Gastroesophageal sphincter (tissue), 4 donors: ENCODE data around the gene GADD45B. TPM values are rescaled to one million over a fixed set of nuclear protein-coding genes. Genes with fewer than 3 reads are reported as not detected.
"Not testable (repeated sequence)": the region's sequence is repeated elsewhere in the genome, so short reads cannot be mapped to it uniquely, and the experiment has no call there.

ENCODE experiments used
- ATAC-seq: fragments of 150-250 bp; one replicate; pipeline ENCODE4 v1.9.1; 2016; ENCODE audit warnings: mild to moderate bottlenecking, moderate library complexity
- H3K27ac ChIP-seq, 4 donors: fragments of 200-600 bp; sonication (generic) in 3 of 4; 1 replicate in 3 of 4; 2 replicates in 1 of 4; pipeline ENCODE4 v1.5.1; 2016 to 2019
- H3K27me3 ChIP-seq: fragments of 200-600 bp; sonication (generic); one replicate; pipeline ENCODE4 v1.5.1; 2019
- H3K36me3 ChIP-seq, 2 donors: fragments of 200-600 bp; sonication (generic); one replicate each; pipeline ENCODE4 v1.5.1; 2019; ENCODE audit warnings: control low read depth in 1 of 2
- H3K4me1 ChIP-seq, 3 donors: fragments of 200-600 bp; sonication (generic); 1 replicate in 2 of 3; 2 replicates in 1 of 3; pipeline ENCODE4 v1.5.1; 2016 to 2019; ENCODE audit warnings: control low read depth in 2 of 3
- H3K4me3 ChIP-seq, 2 donors: fragments of 200-600 bp; sonication (generic); one replicate each; pipeline ENCODE4 v1.5.1; 2019; ENCODE audit warnings: mild to moderate bottlenecking in 1 of 2, moderate library complexity in 1 of 2
- H3K9me3 ChIP-seq, 3 donors: fragments of 200-600 bp; sonication (generic); one replicate each; pipeline ENCODE4 v1.5.1; 2017 to 2019; ENCODE audit warnings: control low read depth in 2 of 3
- CTCF ChIP-seq, 4 experiments: fragments of 200-600 bp in 2 of 4; fragments of 450-650 bp in 2 of 4; sonication (generic) in 1 of 4; IDR thresholded peaks; one replicate each; pipeline ENCODE4 v1.5.1; 2017 to 2019; ENCODE audit warnings: antibody characterized with exemption in 4 of 4, mild to moderate bottlenecking in 2 of 4, moderate library complexity in 2 of 4
- EP300 ChIP-seq: sonication (generic); formaldehyde crosslinking; IDR thresholded peaks from one replicate; pipeline ENCODE4 v1.6.1; 2017; ENCODE audit warnings: antibody characterized with exemption, mild to moderate bottlenecking
- POLR2A ChIP-seq, 2 donors: fragments of 450-650 bp; IDR thresholded peaks; one replicate each; pipeline ENCODE4 v1.6.1; 2017; ENCODE audit warnings: antibody characterized with exemption in 2 of 2, mild to moderate bottlenecking in 2 of 2, moderate library complexity in 1 of 2
- POLR2AphosphoS5 ChIP-seq: sonication (generic); formaldehyde crosslinking; IDR thresholded peaks from one replicate; pipeline ENCODE4 v1.6.1; 2017; ENCODE audit warnings: antibody characterized with exemption
- whole genome bisulfite sequencing, 2 donors: methylation state at CpG; one replicate each; pipeline ENCODE4 v1.1.5; 2018; ENCODE audit warnings: low coverage in 1 of 2; 5-methylcytosine and 5-hydroxymethylcytosine counted together
- total RNA-seq, 4 donors: library from RNA; depleted of rRNA; stranded (reverse); fragments of >200 nt; gene quantifications; one replicate each; pipeline ENCODE4 v1.1.0, GENCODE V29; 2016

The GADD45B gene
- total RNA-seq, 4 donors from 2014 or later: 69.9 to 374 (median 88.7) TPM

GRCh38 chr19:2488942-2489731 is 13.2 kb downstream of the GADD45B start:
- peak; percentile 76 for ATAC-seq
- Histone ChIP-seq H3K27me3 (no peaks in the 10 kb centered on the region), H3K27ac (peak overlapping the region in 3 of 4 donors; percentile 63 to 88 (median 79)), H3K4me1 (peaks cover 0 to 44% (median 34%) of the 10 kb centered on the region in 3 donors), H3K4me3 (peak overlapping the region; percentile 28 to 63), H3K9me3 (no peaks in the 10 kb centered on the region), H3K36me3 (no peaks in the 10 kb centered on the region)
- WGBS, 2 donors: 50 to 51% methylated on average over 1 to 2 of the region's 78 CpGs
- TF ChIP-seq CTCF (IDR thresholded peaks at IDR 0.05): peak in 1 of 4 experiments; percentile 28
- TF ChIP-seq POLR2A (IDR thresholded peaks at IDR 0.05): no peak
- no peak for TF ChIP-seq POLR2AphosphoS5
- TF ChIP-seq EP300: no peak

- H3K4me1 ChIP-seq: peaks cover 0 to 60% (median 44%) of the 10 kb centered on the region in 3 donors
- no peaks in the 10 kb centered on the region for H3K27me3 ChIP-seq
- ATAC-seq: no peak
- no peak overlapping the region for H3K27ac ChIP-seq
- H3K36me3 ChIP-seq: no peaks in the 10 kb centered on the region
- 64% methylated on average over 4 of the region's 7 CpGs; no CpG with 5 or more reads in 1 of the 2 donors for WGBS, 2 donors
- H3K9me3 ChIP-seq: no peaks in the 10 kb centered on the region
- TF ChIP-seq POLR2AphosphoS5 (no peak), EP300 (no peak), POLR2A (IDR thresholded peaks at IDR 0.05) (no peak), CTCF (IDR thresholded peaks at IDR 0.05) (no peak)
- no peak overlapping the region for H3K4me3 ChIP-seq
Observed at GRCh38 chr19:2490659-2491058, 14.7 kb downstream of the GADD45B start.

GRCh38 chr19:2491130-2491801 is 15.3 kb downstream of the GADD45B start:
- WGBS, 2 donors: 62% methylated on average over 12 of the region's 23 CpGs; no CpG with 5 or more reads in 1 of the 2 donors
- H3K4me1 ChIP-seq: peaks cover 0 to 66% (median 50%) of the 10 kb centered on the region in 3 donors

GRCh38 chr19:2492870-2493269 is 16.9 kb downstream of the GADD45B start:
- H3K4me1 ChIP-seq: peaks cover 0 to 64% (median 50%) of the 10 kb centered on the region in 3 donors
- no peaks in the 10 kb centered on the region for H3K36me3 ChIP-seq
- ATAC-seq: no peak
- 58% methylated on average over 4 of the region's 8 CpGs; no CpG with 5 or more reads in 1 of the 2 donors for WGBS, 2 donors
- no peaks in the 10 kb centered on the region for H3K27me3 ChIP-seq
- peak overlapping the region in 2 of 4 donors; percentile 97 for H3K27ac ChIP-seq
- no peaks in the 10 kb centered on the region for H3K9me3 ChIP-seq
- no peak overlapping the region for H3K4me3 ChIP-seq
- no peak for TF ChIP-seq EP300

More at GRCh38 chr19:2491130-2491801, 15.3 kb downstream of the GADD45B start:
- TF ChIP-seq CTCF (IDR thresholded peaks at IDR 0.05): no peak
- TF ChIP-seq POLR2AphosphoS5: no peak
- TF ChIP-seq POLR2A (IDR thresholded peaks at IDR 0.05): no peak
- TF ChIP-seq EP300: no peak
- H3K27me3 ChIP-seq: no peaks in the 10 kb centered on the region
- H3K27ac ChIP-seq: peak overlapping the region in 2 of 4 donors; percentile 10 to 97
- no peaks in the 10 kb centered on the region for H3K9me3 ChIP-seq
- H3K4me3 ChIP-seq: no peak overlapping the region
- ATAC-seq: no peak
- no peaks in the 10 kb centered on the region for H3K36me3 ChIP-seq

- H3K36me3 ChIP-seq, H3K4me3 ChIP-seq, ATAC-seq, H3K27me3 ChIP-seq, H3K9me3 ChIP-seq: not testable (repeated sequence)
- WGBS, 2 donors: 72 to 82% methylated on average over 6 to 10 of the region's 14 CpGs
- Histone ChIP-seq H3K27ac (peak overlapping the region in 3 of 4 donors; percentile 90 to 97 (median 97)), H3K4me1 (peaks cover 0 to 58% (median 45%) of the 10 kb centered on the region in 3 donors)
Observed at GRCh38 chr19:2493448-2493847, 17.5 kb downstream of the GADD45B start.
